Measurements from ENCODE around the gene ADARB2.

Gene ADARB2

GRCh38 chr10:1632596-1632995, 104.7 kb downstream of the ADARB2 start:
- TF ChIP-seq SPI1 (IDR thresholded peaks at IDR 0.05; ENCODE audit: borderline replicate concordance, low read depth) (no peak), CTCF (IDR thresholded peaks at IDR 0.05; ENCODE audit: insufficient read depth, low read length) (no peak), GABPA (IDR thresholded peaks at IDR 0.05; ENCODE audit: low read depth) (no peak), POLR2AphosphoS5 (IDR thresholded peaks at IDR 0.05; ENCODE audit: low read depth) (no peak), REST (IDR thresholded peaks at IDR 0.05; ENCODE audit: insufficient replicate concordance, low read depth) (no peak)
- Histone ChIP-seq H3K4me3 (replicated peaks; ENCODE audit: insufficient read depth, low read length) (no peak overlapping the region), H3K27me3 (ENCODE audit: insufficient read depth, poor library complexity, severe bottlenecking) (no peaks in the 10 kb centered on the region), H3K27ac (replicated peaks) (no peak overlapping the region)
- no peak for DNase-seq (ENCODE audit: low read depth in 1 of 2, low spot score in 1 of 2)

GRCh38 chr10:1632141-1632540, 105.2 kb downstream of the ADARB2 start:
- H3K27ac ChIP-seq (replicated peaks), result no peak overlapping the region
- H3K27me3 ChIP-seq (ENCODE audit: insufficient read depth, poor library complexity, severe bottlenecking), result no peaks in the 10 kb centered on the region
- no peak for DNase-seq (ENCODE audit: low read depth in 1 of 2, low spot score in 1 of 2)
- no peak overlapping the region for H3K4me3 ChIP-seq (replicated peaks; ENCODE audit: insufficient read depth, low read length)
- TF ChIP-seq SPI1 (IDR thresholded peaks at IDR 0.05; ENCODE audit: borderline replicate concordance, low read depth), result no peak
- no peak for TF ChIP-seq POLR2AphosphoS5 (IDR thresholded peaks at IDR 0.05; ENCODE audit: low read depth)
- no peak for TF ChIP-seq GABPA (IDR thresholded peaks at IDR 0.05; ENCODE audit: low read depth)
- TF ChIP-seq REST (IDR thresholded peaks at IDR 0.05; ENCODE audit: insufficient replicate concordance, low read depth), result no peak
- no peak for TF ChIP-seq CTCF (IDR thresholded peaks at IDR 0.05; ENCODE audit: insufficient read depth, low read length)

- H3K27me3 ChIP-seq (ENCODE audit: insufficient read depth, poor library complexity, severe bottlenecking), result no peaks in the 10 kb centered on the region
- no peak overlapping the region for H3K4me3 ChIP-seq (replicated peaks; ENCODE audit: insufficient read depth, low read length)
- TF ChIP-seq SPI1 (IDR thresholded peaks at IDR 0.05; ENCODE audit: borderline replicate concordance, low read depth) (no peak), GABPA (IDR thresholded peaks at IDR 0.05; ENCODE audit: low read depth) (no peak), POLR2AphosphoS5 (IDR thresholded peaks at IDR 0.05; ENCODE audit: low read depth) (no peak), REST (IDR thresholded peaks at IDR 0.05; ENCODE audit: insufficient replicate concordance, low read depth) (no peak), CTCF (IDR thresholded peaks at IDR 0.05; ENCODE audit: insufficient read depth, low read length) (no peak)
- no peak overlapping the region for H3K27ac ChIP-seq (replicated peaks)
- no peak for DNase-seq (ENCODE audit: low read depth in 1 of 2, low spot score in 1 of 2)
Measured at GRCh38 chr10:1631282-1631681, 106.0 kb downstream of the ADARB2 start.

Measured in HL-60 (cell line).